HepG2 (cell line): ENCODE measurements around the gene TMEM131L.

Experiments
- CENPBD1 ChIP-seq: sonication (generic); formaldehyde crosslinking; IDR thresholded peaks from 2 replicates; pipeline ENCODE4 v1.8.0; 2022; ENCODE audit warnings: missing genetic modification reagents, low read depth, mild to moderate bottlenecking, borderline replicate concordance
- TBP ChIP-seq: sonication (generic); formaldehyde crosslinking; IDR thresholded peaks from 2 replicates; pipeline ENCODE4 v1.5.0; 2020; ENCODE audit warnings: missing genetic modification reagents
- TEAD2 ChIP-seq: sonication (generic); formaldehyde crosslinking; IDR thresholded peaks from 2 replicates; pipeline ENCODE4 v1.9.0; 2021; ENCODE audit warnings: missing genetic modification reagents
- ZNF788 ChIP-seq: sonication (generic); formaldehyde crosslinking; IDR thresholded peaks from 2 replicates; pipeline ENCODE4 v1.5.0; 2020; ENCODE audit warnings: mild to moderate bottlenecking, missing genetic modification reagents, borderline replicate concordance
- TF ChIP-seq, protein P1 (sequence below), 2 experiments: sonication (generic) in 1 of 2; formaldehyde crosslinking in 1 of 2; IDR thresholded peaks; 2 replicates each; pipeline versions ENCODE4 v1.5.1 to v1.6.1; 2011 to 2020; ENCODE audit warnings: borderline replicate concordance in 1 of 2, low read depth in 1 of 2, low read length in 1 of 2, mild to moderate bottlenecking in 1 of 2, missing genetic modification reagents in 1 of 2, moderate library complexity in 1 of 2

DNA sequence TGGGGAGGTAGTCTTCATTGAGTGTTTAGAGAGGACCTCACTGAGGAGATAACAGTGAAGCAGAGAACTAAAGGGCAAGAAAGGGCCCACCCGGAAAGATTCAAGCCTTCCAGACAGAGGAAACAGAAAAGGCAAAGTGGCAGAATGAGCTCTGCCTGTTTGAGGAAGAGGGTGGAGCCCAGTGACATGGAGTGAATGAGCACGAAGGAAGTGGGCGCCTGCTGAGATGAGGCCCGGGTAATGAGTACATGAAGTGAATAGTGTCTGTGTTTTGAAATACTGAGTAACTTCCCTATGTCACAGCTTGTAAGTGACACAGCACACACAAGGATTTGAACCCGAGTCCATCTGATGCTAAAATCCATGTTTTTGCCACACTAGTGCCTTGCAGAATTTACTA is 185.4 kb downstream of the TMEM131L start:
- no peak for TF ChIP-seq ZNF788 (CRISPR knock-in tag)
- no peak for TF ChIP-seq TBP (CRISPR knock-in tag)
- TF ChIP-seq TEAD2 (CRISPR knock-in tag): no peak
- TF ChIP-seq, protein P1, sequence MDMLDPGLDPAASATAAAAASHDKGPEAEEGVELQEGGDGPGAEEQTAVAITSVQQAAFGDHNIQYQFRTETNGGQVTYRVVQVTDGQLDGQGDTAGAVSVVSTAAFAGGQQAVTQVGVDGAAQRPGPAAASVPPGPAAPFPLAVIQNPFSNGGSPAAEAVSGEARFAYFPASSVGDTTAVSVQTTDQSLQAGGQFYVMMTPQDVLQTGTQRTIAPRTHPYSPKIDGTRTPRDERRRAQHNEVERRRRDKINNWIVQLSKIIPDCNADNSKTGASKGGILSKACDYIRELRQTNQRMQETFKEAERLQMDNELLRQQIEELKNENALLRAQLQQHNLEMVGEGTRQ (IDR thresholded peaks at IDR 0.05; ENCODE audit: low read depth, low read length): no peak
- TF ChIP-seq, protein P1 (CRISPR knock-in tag; IDR thresholded peaks at IDR 0.05; ENCODE audit: borderline replicate concordance): no peak
- TF ChIP-seq CENPBD1 (CRISPR knock-in tag): no peak
